HCT116 (cell line): Measurements from ENCODE around the gene KRTAP4-5.

Source experiments
- CEBPB ChIP-seq: IDR thresholded peaks from 2 replicates; pipeline ENCODE4 v1.6.1; 2012; ENCODE audit warnings: low read depth
- ELF1 ChIP-seq: IDR thresholded peaks from 2 replicates; pipeline ENCODE4 v1.6.1; 2012; ENCODE audit warnings: low read depth, borderline replicate concordance
- EZH2 ChIP-seq: fragments of 200-600 bp; sonication (generic); IDR thresholded peaks from 2 replicates; pipeline ENCODE4 v1.6.1; 2017; ENCODE audit warnings: antibody characterized with exemption, mixed run types
- POLR2A ChIP-seq: IDR thresholded peaks from 2 replicates; pipeline ENCODE4 v1.7.0; 2011; ENCODE audit warnings: borderline replicate concordance; ENCODE audit not compliant: insufficient read depth, insufficient read length; ENCODE audit errors: extremely low read depth
- POLR2AphosphoS5 ChIP-seq: IDR thresholded peaks from 2 replicates; pipeline ENCODE4 v1.6.1; 2011; ENCODE audit warnings: mild to moderate bottlenecking, low read depth, low read length, moderate library complexity
- RAD21 ChIP-seq: IDR thresholded peaks from 2 replicates; pipeline ENCODE4 v1.6.1; 2012; ENCODE audit warnings: low read depth, mild to moderate bottlenecking
- TCF7L2 ChIP-seq: IDR thresholded peaks from 2 replicates; pipeline ENCODE4 v1.7.0; 2011; ENCODE audit warnings: borderline replicate concordance, inconsistent platforms; ENCODE audit not compliant: insufficient read depth, insufficient read length; ENCODE audit errors: extremely low read depth
- YY1 ChIP-seq: IDR thresholded peaks from 2 replicates; pipeline ENCODE4 v1.6.1; 2011; ENCODE audit warnings: low read length, low read depth, moderate library complexity, mild to moderate bottlenecking; ENCODE audit not compliant: insufficient replicate concordance; ENCODE audit errors: extremely low read depth
- ZNF274 ChIP-seq: fragments of 200-500 bp; sonication (Bioruptor generic); IDR thresholded peaks from 2 replicates; pipeline ENCODE4 v1.6.1; 2014; ENCODE audit warnings: mild to moderate bottlenecking, low read depth, low read length, inconsistent platforms
- TF ChIP-seq, protein P1 (sequence below): IDR thresholded peaks from 2 replicates; pipeline ENCODE4 v1.6.1; 2012; ENCODE audit warnings: low read depth

DNA sequence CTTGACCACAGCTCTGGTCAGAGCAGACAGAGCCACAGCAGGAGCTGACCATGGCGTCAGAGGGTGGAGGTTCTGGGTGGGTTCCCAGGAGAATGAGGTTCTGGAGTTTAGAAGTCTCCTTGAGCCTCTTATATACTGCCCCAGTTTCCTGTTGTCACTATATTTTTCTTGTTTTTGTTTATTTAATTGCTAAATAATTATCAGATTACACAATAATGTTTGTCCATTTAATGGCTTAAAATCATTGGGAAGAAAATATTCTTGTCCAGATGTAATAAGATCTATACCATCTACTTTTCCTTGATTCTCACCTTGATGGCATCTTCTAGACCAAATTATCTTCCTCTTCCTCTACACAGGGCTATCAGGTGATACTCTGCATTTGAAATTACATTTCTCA, 18.5 kb upstream of the KRTAP4-5 start, which contains the start of gene KRTAP4-3:
- TF ChIP-seq CEBPB (no peak), POLR2AphosphoS5 (no peak), YY1 (no peak), ZNF274 (no peak), EZH2 (no peak), RAD21 (no peak), TCF7L2 (no peak), ELF1 (no peak), POLR2A (no peak)
- TF ChIP-seq, protein P1, sequence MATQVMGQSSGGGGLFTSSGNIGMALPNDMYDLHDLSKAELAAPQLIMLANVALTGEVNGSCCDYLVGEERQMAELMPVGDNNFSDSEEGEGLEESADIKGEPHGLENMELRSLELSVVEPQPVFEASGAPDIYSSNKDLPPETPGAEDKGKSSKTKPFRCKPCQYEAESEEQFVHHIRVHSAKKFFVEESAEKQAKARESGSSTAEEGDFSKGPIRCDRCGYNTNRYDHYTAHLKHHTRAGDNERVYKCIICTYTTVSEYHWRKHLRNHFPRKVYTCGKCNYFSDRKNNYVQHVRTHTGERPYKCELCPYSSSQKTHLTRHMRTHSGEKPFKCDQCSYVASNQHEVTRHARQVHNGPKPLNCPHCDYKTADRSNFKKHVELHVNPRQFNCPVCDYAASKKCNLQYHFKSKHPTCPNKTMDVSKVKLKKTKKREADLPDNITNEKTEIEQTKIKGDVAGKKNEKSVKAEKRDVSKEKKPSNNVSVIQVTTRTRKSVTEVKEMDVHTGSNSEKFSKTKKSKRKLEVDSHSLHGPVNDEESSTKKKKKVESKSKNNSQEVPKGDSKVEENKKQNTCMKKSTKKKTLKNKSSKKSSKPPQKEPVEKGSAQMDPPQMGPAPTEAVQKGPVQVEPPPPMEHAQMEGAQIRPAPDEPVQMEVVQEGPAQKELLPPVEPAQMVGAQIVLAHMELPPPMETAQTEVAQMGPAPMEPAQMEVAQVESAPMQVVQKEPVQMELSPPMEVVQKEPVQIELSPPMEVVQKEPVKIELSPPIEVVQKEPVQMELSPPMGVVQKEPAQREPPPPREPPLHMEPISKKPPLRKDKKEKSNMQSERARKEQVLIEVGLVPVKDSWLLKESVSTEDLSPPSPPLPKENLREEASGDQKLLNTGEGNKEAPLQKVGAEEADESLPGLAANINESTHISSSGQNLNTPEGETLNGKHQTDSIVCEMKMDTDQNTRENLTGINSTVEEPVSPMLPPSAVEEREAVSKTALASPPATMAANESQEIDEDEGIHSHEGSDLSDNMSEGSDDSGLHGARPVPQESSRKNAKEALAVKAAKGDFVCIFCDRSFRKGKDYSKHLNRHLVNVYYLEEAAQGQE, result no peak
